GM12878 (cell line): ENCODE data around the gene HPSE. TPM values are rescaled to one million over a fixed set of nuclear protein-coding genes. Genes with fewer than 3 reads are reported as not detected.

ENCODE experiments used
- ATAC-seq: fragments of 200-7000 bp; cut with Tn5 transposase; 3 replicates; pipeline ENCODE4 v1.9.1; 2020; ENCODE audit warnings: mild to moderate bottlenecking, moderate library complexity
- BruUV-seq: library from RNA; stranded (reverse); fragments of 400-500 nt; replicated peaks from 2 replicates; lab custom pipeline; 2021; lab: Mats Ljungman, UMichigan
- CTCF ChIA-PET: fragments of 300-600 bp; sonication (Branson Sonifier 250); formaldehyde crosslinking; extraction: SDS; loops from one replicate; lab custom pipeline; 2021; ENCODE audit warnings: inconsistent platforms; lab: Yijun Ruan, JAX
- POLR2A ChIA-PET: fragments of 350-600 bp; formaldehyde crosslinking; extraction: SDS; loops from one replicate; lab custom pipeline; 2021; ENCODE audit warnings: inconsistent platforms; lab: Charles Lee
- RAD21 ChIA-PET: fragments of 300-600 bp; sonication (Branson Sonifier 250); formaldehyde crosslinking; loops from one replicate; lab custom pipeline; 2023; ENCODE audit warnings: antibody characterized with exemption; ENCODE audit not compliant: unreplicated experiment; lab: Charles Lee
- SMC1A ChIA-PET: fragments of 300-600 bp; sonication (Branson Sonifier 250); formaldehyde crosslinking; loops from one replicate; lab custom pipeline; 2023; ENCODE audit not compliant: unreplicated experiment, uncharacterized antibody; lab: Charles Lee
- DNase-seq: peaks from one replicate; pipeline ENCODE4 v3.0.0-alpha.2; 2011; ENCODE audit warnings: low read depth, low spot score
- FAIRE-seq: peaks from 3 replicates; lab custom pipeline; 2011; peaks lifted over from hg19 to GRCh38; lab: Jason Lieb, UNC
- H2AFZ ChIP-seq: 2 replicates; pipeline ENCODE4 v1.6.0; 2011; ENCODE audit warnings: low read depth, low read length, control low read depth; ENCODE audit not compliant: control insufficient read depth
- H3K27ac ChIP-seq: 2 replicates; pipeline ENCODE4 v1.5.1; 2011; ENCODE audit warnings: control low read depth; ENCODE audit not compliant: control insufficient read depth, insufficient read depth
- H3K27me3 ChIP-seq, 2 experiments: replicated peaks in 1 of 2; 2 replicates each; pipeline versions ENCODE4 v1.6.0 to v1.6.1; 2011; ENCODE audit warnings: low read length in 1 of 2; ENCODE audit not compliant: control insufficient read depth in 2 of 2, insufficient read depth in 2 of 2
- H3K36me3 ChIP-seq, 2 experiments: 2 replicates each; pipeline ENCODE4 v1.5.1; 2011; ENCODE audit warnings: low read length in 1 of 2; ENCODE audit not compliant: control insufficient read depth in 2 of 2, insufficient read depth in 2 of 2
- H3K4me1 ChIP-seq: 2 replicates; pipeline ENCODE4 v1.6.1; 2011; ENCODE audit warnings: mild to moderate bottlenecking, low read length, moderate library complexity, mixed read lengths; ENCODE audit not compliant: control insufficient read depth, insufficient read depth
- H3K4me2 ChIP-seq: 2 replicates; pipeline ENCODE4 v1.6.0; 2011; ENCODE audit warnings: control low read depth; ENCODE audit not compliant: control insufficient read depth, insufficient read depth
- H3K4me3 ChIP-seq: fragments of 200-600 bp; sonication (generic); 2 replicates; pipeline ENCODE4 v1.5.1; 2016
- H3K79me2 ChIP-seq: 2 replicates; pipeline ENCODE4 v1.6.0; 2011; ENCODE audit warnings: low read length; ENCODE audit not compliant: control insufficient read depth, insufficient read depth
- H3K9ac ChIP-seq: 2 replicates; pipeline ENCODE4 v1.8.0; 2011; ENCODE audit warnings: low read length, control low read depth, mixed read lengths; ENCODE audit not compliant: control insufficient read depth, insufficient read depth
- H3K9me3 ChIP-seq: replicated peaks from 3 replicates; pipeline ENCODE4 v1.5.1; 2011; ENCODE audit warnings: mild to moderate bottlenecking, low read length; ENCODE audit not compliant: control insufficient read depth, insufficient read depth
- H4K20me1 ChIP-seq: 2 replicates; pipeline ENCODE4 v1.6.0; 2011; ENCODE audit not compliant: control insufficient read depth, insufficient read depth
- ATF7 ChIP-seq: fragments of 450-650 bp; IDR thresholded peaks from 2 replicates; pipeline ENCODE4 v1.6.1; 2016; ENCODE audit warnings: low read depth, mild to moderate bottlenecking
- BACH1 ChIP-seq: fragments of 450-650 bp; IDR thresholded peaks from 2 replicates; pipeline ENCODE4 v1.6.1; 2017; ENCODE audit warnings: mild to moderate bottlenecking, borderline replicate concordance
- BMI1 ChIP-seq: fragments of 450-650 bp; IDR thresholded peaks from 2 replicates; pipeline ENCODE4 v1.6.1; 2016; ENCODE audit warnings: mild to moderate bottlenecking, moderate library complexity, borderline replicate concordance
- CEBPB ChIP-seq, 2 experiments: fragments of 150-350 bp in 1 of 2; IDR thresholded peaks; 2 replicates each; pipeline ENCODE4 v1.6.1; 2012 to 2014; ENCODE audit warnings: low read depth in 2 of 2, low read length in 2 of 2, borderline replicate concordance in 1 of 2, inconsistent platforms in 1 of 2
- CREM ChIP-seq: IDR thresholded peaks from 2 replicates; pipeline ENCODE4 v1.6.1; 2014; ENCODE audit warnings: antibody characterized with exemption, low read depth
- ESRRA ChIP-seq: IDR thresholded peaks from 2 replicates; pipeline ENCODE4 v1.6.1; 2012; ENCODE audit warnings: mild to moderate bottlenecking, low read length, improper control_type of control experiment
- GATAD2B ChIP-seq: fragments of 450-650 bp; conservative IDR thresholded peaks from 2 replicates; pipeline ENCODE4 v1.6.1; 2017; ENCODE audit warnings: low read depth, mild to moderate bottlenecking, moderate library complexity
- IKZF1 ChIP-seq: fragments of 450-650 bp; conservative IDR thresholded peaks from 2 replicates; pipeline ENCODE4 v1.6.1; 2017; ENCODE audit warnings: antibody characterized with exemption, mild to moderate bottlenecking
- IKZF2 ChIP-seq, 2 experiments: fragments of 450-650 bp; IDR thresholded peaks; 2 replicates each; pipeline ENCODE4 v1.6.1; 2017; ENCODE audit warnings: mild to moderate bottlenecking in 2 of 2, moderate library complexity in 2 of 2
- KLF5 ChIP-seq: fragments of 450-650 bp; IDR thresholded peaks from 2 replicates; pipeline ENCODE4 v1.6.1; 2014; ENCODE audit warnings: mild to moderate bottlenecking; ENCODE audit not compliant: partially characterized antibody
- LARP7 ChIP-seq: fragments of 450-650 bp; IDR thresholded peaks from 2 replicates; pipeline ENCODE4 v1.6.1; 2017; ENCODE audit warnings: mild to moderate bottlenecking
- MEF2B ChIP-seq: fragments of 450-650 bp; IDR thresholded peaks from 2 replicates; pipeline ENCODE4 v1.6.1; 2018; ENCODE audit warnings: mild to moderate bottlenecking, moderate library complexity; ENCODE audit not compliant: partially characterized antibody, poor library complexity, severe bottlenecking
- MTA2 ChIP-seq: fragments of 450-650 bp; IDR thresholded peaks from 2 replicates; pipeline ENCODE4 v1.6.1; 2016; ENCODE audit warnings: low read depth, mild to moderate bottlenecking, moderate library complexity
- NFIC ChIP-seq: IDR thresholded peaks from 2 replicates; pipeline ENCODE4 v1.6.1; 2012; ENCODE audit warnings: low read depth, mild to moderate bottlenecking, inconsistent platforms, low read length, moderate library complexity
- RCOR1 ChIP-seq: conservative IDR thresholded peaks from 2 replicates; pipeline ENCODE4 v1.6.1; 2012; ENCODE audit warnings: low read depth, low read length, improper control_type of control experiment
- STAT3 ChIP-seq: IDR thresholded peaks from 2 replicates; pipeline ENCODE4 v1.6.1; 2011; ENCODE audit warnings: low read depth, low read length, improper control_type of control experiment
- YBX1 ChIP-seq: fragments of 450-650 bp; IDR thresholded peaks from 2 replicates; pipeline ENCODE4 v1.6.1; 2016; ENCODE audit warnings: antibody characterized with exemption
- ZNF274 ChIP-seq: IDR thresholded peaks from one replicate; pipeline ENCODE4 v1.8.0; 2011; ENCODE audit not compliant: insufficient read length, insufficient read depth
- WGBS: methylation state at CpG from one replicate; pipeline ENCODE4 v1.1.6; 2016; ENCODE audit warnings: low lambda C conversion rate; ENCODE audit not compliant: insufficient replicate concordance, insufficient coverage; ENCODE audit errors: missing lambda C conversion rate; 5-methylcytosine and 5-hydroxymethylcytosine counted together
- in situ Hi-C: fragments of 300-500 bp; cut with MboI; formaldehyde crosslinking; loops from 9 replicates; pipeline ENCODE4 v1.14.3; 2018; ENCODE audit warnings: mixed read lengths
- intact Hi-C: fragments of 100-400 bp; cut with micrococcal nuclease; formaldehyde crosslinking; loops from one replicate; pipeline ENCODE4 v1.14.2; 2022; ENCODE audit not compliant: unreplicated experiment
- polyA plus RNA-seq, 11 experiments: library from polyadenylated mRNA; depleted of rRNA in 4 of 11; unstranded in 6 of 11; stranded (reverse) in 5 of 11; fragments of >200 nt; fragmentation: Nextera tagmentation in 4 of 11; fragmentation: Illumina TruSeq in 1 of 11; extraction: Ambion mirVana in 4 of 11; extraction: Trizol in 1 of 11; gene quantifications; 1 replicate in 1 of 11; 2 replicates in 10 of 11; pipeline versions ENCODE4 v1.2.1 to v1.2.3, GENCODE V29; 2011 to 2016; ENCODE audit warnings: inconsistent platforms in 2 of 11, missing spikeins in 2 of 11, low read depth in 1 of 11
- total RNA-seq, 4 experiments: library from RNA; depleted of rRNA in 3 of 4; stranded (reverse); fragments of >200 nt in 3 of 4; fragmentation: Illumina TruSeq in 1 of 4; extraction: Trizol in 1 of 4; gene quantifications; 2 replicates each; pipeline versions ENCODE4 v1.2.1 to v1.2.3, GENCODE V29; 2013 to 2021

Gene HPSE
- total and polyA plus RNA-seq, 10 of the 15 experiments (the other 5 are each of a cell fraction or from before 2014, with no cell fraction given), result 0.16 to 0.89 (median 0.58) TPM

GRCh38 chr4:83250687-83251446 lies 83.8 kb downstream of the HPSE start:
- Histone ChIP-seq H3K9ac (no peak overlapping the region), H4K20me1 (no peaks in the 10 kb centered on the region), H3K27me3 (no peaks in the 10 kb centered on the region), H3K27ac (no peak overlapping the region), H2AFZ (no peak overlapping the region), H3K36me3 (peaks cover 0 to 1% of the 10 kb centered on the region in 2 experiments; a peak in 2 of 4 replicates), H3K79me2 (no peaks in the 10 kb centered on the region), H3K9me3 (no peaks in the 10 kb centered on the region; the same call in 2 of the 3 replicates), H3K4me3 (no peak overlapping the region), H3K4me2 (no peak overlapping the region), H3K4me1 (peaks cover 3% of the 10 kb centered on the region; the same call in 1 of the 2 replicates)
- intact Hi-C loops, result no loop called here
- DNase-seq, result no peak
- no TSS peak for BruUV-seq
- no peak for ATAC-seq
- TF ChIP-seq STAT3, result no peak
- no peak for FAIRE-seq
- POLR2A ChIA-PET, result interaction anchor here (0.6 to 5.0 kb wide), 5 partner anchors 10 to 154 kb away, joined by 3 to 21 read pairs (median 3); no protein-coding TSS in a partner anchor
- CTCF ChIA-PET, result interaction anchor here (0.8 to 4.7 kb wide), 24 partner anchors 8 to 216 kb away, joined by 3 to 51 read pairs (median 8); partner anchors contain the start of genes COPS4, COQ2 and PLAC8
- RAD21 ChIA-PET, result interaction anchor here (0.6 to 7.8 kb wide), 18 partner anchors 9 to 364 kb away, joined by 3 to 64 read pairs (median 8); no protein-coding TSS in a partner anchor
- SMC1A ChIA-PET, result interaction anchor here (0.6 to 8.6 kb wide), 24 partner anchors 9 to 346 kb away, joined by 3 to 145 read pairs (median 8); partner anchors contain the start of genes COPS4, COQ2 and PLAC8
- WGBS, result 94% methylated on average over 7 of the region's 7 CpGs
- in situ Hi-C loops, result loop anchor here (10.0 kb wide), 1 partner anchor 176 kb away; no protein-coding TSS in a partner anchor

GRCh38 chr4:83248486-83248885 lies 86.2 kb downstream of the HPSE start:
- TF ChIP-seq IKZF2 (IDR thresholded peaks at IDR 0.05) (no peak), MEF2B (no peak), KLF5 (no peak), CREM (no peak), IKZF1 (no peak), MTA2 (no peak), CEBPB (IDR thresholded peaks at IDR 0.05; ENCODE audit: borderline replicate concordance in 1 of 2, low read depth in 2 of 2, low read length in 2 of 2) (no peak), BACH1 (no peak), YBX1 (no peak), BMI1 (no peak), LARP7 (no peak), ATF7 (no peak), GATAD2B (no peak), NFIC (no peak), ESRRA (no peak), RCOR1 (no peak), ZNF274 (no peak)
- no peak for FAIRE-seq
- ChIA-PET CTCF (no interaction called here), RAD21 (no interaction called here), POLR2A (no interaction called here), SMC1A (interaction anchor here (1.4 kb wide), 1 partner anchor 32 kb away, joined by 4 read pairs; no protein-coding TSS in a partner anchor)
- no peaks in the 10 kb centered on the region for H3K4me1 ChIP-seq
- no peak overlapping the region for H3K27ac ChIP-seq
- intact Hi-C loops, result no loop called here
- H2AFZ ChIP-seq, result no peak overlapping the region
- H3K4me3 ChIP-seq, result no peak overlapping the region
- no peaks in the 10 kb centered on the region for H3K79me2 ChIP-seq
- no peaks in the 10 kb centered on the region for H4K20me1 ChIP-seq
- H3K36me3 ChIP-seq, result peaks cover 0 to 1% of the 10 kb centered on the region in 2 experiments; a peak in 2 of 4 replicates
- DNase-seq, result no peak
- WGBS, result 85% methylated on average over 5 of the region's 5 CpGs
- in situ Hi-C loops, result no loop called here
- ATAC-seq, result no peak
- no peaks in the 10 kb centered on the region; the same call in 2 of the 3 replicates for H3K9me3 ChIP-seq
- H3K9ac ChIP-seq, result no peak overlapping the region
- BruUV-seq, result no TSS peak
- H3K27me3 ChIP-seq, result no peaks in the 10 kb centered on the region
- H3K4me2 ChIP-seq, result no peak overlapping the region
